GM18508 (cell line): ENCODE results near the gene LTBP2.

Experiments used
- ATAC-seq: cut with Tn5 transposase; IDR thresholded peaks from one replicate; pipeline ENCODE4 v1.9.1; 2021; ENCODE audit warnings: moderate number of reproducible peaks; ENCODE audit not compliant: insufficient read depth, unreplicated experiment

The LTBP2 gene

DNA sequence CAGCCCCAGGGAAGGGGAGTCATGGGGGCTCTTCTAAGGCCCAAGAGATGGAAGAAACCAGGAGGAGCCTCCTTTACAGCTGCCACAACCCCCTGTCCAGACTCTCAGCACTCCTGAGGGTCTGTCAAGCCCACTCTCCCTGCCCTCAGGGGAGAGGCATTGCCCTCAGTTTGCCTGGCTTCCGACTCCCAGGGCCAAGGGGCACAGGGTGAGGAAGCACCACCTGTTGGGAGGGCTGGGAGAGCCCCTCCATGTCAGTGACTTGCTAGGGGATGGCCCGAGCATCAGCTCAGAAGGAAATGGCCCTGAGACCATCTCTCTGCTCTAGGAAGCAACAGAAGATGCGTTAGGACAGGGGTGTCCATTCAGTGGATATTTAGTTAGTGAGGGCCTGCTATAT lies 36.1 kb downstream of the LTBP2 start:
- ATAC-seq = no peak

DNA sequence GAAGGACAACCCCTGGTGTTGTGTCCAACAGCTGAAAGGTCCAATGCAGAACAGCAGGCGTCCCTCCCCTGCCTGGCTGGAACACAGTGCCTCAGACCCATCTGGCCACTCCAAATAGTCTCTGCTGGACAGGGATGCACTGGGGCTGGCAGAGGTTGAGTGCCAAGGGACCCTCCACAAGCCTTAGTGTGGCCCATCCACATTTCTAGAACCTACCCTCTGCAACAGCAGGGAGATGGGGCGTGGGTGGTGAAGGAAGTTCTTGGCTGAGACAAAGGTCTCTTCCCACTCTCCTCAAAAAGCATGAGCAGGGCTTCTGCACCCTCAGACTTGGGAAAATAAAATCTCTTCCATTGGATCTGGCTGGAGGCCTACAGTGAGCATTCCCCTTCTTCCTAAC lies 36.5 kb downstream of the LTBP2 start:
- ATAC-seq = no peak

DNA sequence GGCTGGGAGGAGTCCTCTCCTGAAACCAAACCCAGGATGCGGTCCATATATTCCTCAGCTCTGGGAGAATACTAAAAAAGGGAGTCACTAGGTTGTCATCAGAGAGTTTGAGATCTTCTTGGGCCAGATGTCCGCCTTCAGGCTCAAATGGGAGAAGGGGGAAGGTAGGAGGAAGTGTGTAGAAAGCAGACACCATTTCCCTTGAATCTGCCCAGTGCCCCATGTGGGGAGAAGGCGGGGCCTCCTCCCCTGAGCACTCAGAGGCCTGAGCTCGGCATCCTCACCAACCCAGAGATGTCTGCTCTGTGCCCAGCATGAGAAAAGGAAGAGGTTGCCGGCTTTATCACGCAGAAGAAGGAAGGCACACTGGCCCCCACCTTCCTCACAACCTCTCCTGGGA lies 37.3 kb downstream of the LTBP2 start:
- ATAC-seq = no peak

DNA sequence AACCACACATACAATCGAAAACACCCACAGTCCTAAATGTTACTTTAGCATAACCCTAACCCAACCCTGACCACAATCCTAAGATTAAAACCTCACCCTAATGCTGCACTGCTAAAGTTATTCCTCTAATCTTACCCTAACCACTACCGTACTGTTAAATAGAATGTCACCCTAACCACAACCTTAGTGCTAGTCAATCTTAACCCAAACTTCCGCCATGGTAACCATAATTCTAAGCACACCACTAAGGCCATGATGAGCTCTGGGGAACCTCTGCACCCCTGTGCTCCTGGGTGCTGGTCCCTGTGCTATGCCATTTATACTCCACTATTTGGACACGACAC lies 38.0 kb downstream of the LTBP2 start:
- ATAC-seq = no peak

DNA sequence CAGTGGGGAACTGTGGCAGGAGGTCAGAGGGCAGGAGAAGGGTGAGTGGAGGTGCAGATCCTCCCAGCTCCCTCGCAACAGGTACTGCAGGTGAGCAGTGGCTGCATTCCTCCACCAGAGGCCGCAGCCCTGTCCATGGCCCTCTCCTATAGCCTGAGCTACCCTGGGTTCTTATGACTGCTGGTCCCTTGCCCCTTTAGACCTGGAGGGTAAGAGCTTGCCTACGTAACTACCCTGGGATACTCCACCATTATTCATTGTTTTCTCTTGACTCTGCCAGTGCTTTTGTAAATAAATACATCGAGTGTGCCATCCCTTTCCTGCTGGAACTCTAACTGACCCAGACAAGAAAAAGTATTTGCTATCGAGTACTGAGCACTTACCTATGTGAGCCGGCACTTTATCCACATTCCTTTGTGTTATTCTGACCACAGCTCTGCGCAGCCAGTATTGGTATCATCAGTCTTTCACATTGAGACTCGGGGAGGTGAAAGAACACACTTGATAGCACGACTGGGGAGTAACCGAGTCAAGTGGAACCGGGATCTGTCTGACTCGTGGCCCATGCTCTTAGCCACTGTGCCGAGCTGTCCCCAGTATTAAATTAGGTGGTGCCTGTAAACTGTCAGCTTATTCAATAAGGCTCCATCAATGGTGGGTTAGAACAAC lies 38.5 kb downstream of the LTBP2 start:
- no peak for ATAC-seq

DNA sequence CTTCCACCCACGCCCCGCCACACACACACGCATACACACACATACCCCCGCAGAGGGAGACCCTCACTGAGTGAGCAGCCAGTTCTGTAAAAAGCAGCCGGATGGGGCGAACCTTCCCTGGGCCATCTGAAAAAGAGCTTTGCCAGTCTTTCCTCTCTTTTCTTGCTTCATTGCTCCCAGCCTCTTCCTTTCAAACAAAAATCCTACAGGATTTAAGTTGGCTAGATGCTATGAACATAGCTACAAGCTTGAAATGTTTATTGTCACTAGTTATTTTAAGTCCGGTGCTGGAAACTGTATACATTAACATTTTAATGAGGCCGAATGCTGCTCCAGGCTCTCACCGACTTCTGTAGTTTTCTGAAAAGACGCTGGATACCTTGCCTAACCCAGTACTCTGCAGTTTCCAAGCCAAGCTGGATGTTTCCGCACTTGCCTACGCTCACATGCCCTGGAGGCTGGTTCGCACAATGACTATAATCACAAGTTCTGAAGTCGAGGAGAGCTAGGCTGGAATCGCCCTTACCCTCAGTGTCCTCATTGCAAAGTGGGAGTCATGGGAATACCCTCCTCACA lies 39.2 kb downstream of the LTBP2 start:
- ATAC-seq = no peak

DNA sequence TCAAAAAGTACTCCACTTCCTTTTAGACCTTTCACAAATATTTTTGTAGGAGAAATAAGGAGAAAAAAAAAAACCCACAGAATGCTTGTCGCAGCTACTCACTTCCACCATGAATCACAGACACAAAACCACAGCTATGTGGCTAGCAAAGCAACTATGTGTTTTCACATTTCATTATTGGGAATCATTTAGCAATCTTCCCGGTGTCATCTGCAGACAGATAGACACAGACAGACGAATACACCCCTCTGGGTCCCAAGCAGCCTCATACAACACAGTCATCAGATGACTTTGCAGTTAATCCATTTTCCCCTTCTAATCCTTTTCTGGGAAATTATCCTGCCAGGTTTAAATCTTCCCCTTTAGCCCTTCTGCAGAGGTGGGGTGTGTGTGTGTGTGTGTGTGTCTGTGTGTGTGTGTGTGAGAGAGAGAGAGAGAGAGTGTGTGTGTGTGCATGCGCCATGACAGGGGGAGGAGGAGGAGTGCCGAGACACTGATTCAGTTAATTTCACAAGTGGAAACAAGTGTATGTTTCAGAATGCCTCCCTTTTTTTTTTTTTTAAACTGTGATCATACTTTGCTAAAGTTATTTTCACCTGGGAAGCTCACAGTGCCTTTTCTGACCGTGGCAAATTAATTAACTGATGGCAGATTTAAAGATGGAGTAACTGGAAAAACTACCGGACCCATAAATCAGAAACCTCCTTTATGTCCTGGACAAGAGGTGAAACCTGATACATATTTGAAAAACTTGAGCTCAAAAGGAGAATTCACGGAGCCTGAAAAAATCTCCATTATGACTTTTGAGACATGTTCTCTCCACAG lies 39.9 kb downstream of the LTBP2 start:
- ATAC-seq = no peak

DNA sequence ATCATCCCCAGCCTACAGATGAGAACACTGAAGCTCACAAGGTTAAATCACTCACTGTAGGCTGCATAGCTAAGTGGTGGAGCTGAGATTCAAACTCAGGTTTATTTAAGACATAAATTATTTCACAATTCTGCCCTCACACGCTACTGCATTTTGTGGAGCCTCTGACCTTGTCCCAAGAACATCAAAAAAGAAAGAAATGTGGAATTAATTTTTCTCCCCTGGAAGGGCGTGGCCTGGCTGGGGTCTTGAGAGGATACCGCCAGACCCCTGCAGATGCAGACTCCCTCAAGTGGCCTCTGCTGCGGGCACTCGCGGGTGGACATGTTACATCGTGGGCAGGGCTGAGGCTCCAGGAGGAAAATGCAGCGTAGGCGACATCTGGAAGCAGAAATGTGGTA lies 40.6 kb downstream of the LTBP2 start:
- no peak for ATAC-seq

DNA sequence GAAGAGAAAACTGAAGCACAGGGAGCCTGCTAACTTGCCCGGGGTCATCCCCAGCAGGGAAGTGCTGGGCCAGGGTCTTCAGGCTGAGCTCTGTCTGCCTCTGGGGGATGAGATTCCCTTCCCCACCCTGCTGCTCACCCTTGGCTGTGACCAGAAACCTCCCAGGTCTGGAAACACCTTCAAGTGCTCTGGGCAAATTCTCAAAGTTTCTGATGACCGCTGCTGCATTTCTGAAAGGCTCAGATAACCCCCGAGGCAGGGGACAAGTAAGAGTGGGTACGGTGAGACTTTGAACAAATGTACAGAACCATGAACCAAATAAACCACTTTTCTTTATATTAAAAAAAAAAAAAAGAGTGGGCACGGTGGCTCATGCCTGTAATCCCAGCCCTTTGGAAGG lies 41.3 kb downstream of the LTBP2 start:
- ATAC-seq = no peak

DNA sequence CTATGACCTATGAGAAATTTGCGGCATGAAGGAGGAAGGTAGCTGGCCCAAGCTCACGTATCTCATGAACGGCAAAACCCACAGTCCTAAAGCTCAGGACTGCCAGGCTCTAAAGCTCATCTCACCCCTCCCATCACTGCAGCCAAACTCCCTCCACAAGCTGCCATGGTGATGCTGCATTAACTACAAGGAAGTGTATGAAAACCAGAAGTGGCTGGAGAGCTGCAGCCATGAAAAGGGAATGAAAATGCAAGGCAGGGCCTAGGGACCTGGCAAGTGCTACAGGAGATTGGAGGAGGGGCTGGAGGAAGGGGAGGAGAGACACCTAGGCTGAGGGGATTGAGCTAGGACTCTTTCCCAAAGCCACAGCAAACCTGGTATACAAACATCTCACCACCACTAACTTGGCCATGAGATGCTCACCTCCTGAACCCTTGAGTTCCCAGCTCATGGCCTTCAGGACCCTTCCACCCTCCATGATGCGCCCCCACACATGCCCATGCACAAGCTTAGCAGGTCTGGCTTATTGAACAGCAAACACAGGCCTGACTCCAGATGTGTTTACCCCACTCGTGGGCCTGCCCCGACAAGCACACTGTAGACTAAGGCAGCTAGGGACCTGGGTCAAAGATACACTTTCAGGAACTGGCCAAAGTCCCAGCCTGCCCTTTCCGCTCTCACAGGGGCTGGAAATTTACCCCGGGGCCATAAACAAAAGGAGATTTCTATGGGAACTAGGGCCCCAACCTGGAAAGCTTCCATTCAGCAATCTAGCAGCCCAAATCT lies 42.0 kb downstream of the LTBP2 start:
- ATAC-seq = no peak

DNA sequence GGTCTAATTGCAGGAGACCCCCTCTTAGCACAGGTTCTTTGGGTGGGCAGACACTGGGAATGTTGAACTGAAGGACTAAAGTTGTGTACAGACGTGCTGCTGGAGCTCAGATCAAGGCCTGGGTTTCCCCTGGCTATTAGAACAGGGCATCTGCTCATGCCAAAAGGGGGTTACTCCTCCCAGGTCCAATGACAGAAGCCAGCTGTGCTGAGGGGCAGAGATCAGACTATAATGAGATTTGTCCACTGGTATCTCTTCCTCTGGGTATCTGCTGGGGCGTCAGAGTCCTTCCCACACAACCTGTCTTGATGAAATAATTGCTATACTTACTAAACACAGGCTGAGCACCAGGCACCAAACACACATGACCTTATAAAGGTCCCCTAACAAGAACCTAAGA lies 42.6 kb downstream of the LTBP2 start:
- no peak for ATAC-seq

DNA sequence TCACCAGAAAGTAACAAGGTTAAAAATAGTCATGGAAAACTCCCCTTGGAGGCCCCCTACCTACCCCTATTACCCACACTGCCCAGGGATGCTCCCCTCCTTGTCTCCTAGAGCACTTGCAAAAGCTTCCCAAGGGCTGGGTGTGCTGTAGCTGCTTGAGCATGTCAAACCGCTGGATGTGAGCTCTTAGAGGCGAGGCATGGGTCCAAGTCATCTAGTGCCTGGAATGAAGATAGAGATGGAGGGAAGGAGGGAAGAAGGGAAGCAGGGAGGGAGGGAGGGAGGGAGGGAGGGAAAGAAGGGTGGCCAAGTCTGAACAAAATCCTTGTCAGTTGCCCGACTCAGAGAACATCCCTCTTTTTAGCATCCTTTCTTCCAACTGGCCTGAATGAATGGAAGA lies 43.1 kb downstream of the LTBP2 start:
- no peak for ATAC-seq

DNA sequence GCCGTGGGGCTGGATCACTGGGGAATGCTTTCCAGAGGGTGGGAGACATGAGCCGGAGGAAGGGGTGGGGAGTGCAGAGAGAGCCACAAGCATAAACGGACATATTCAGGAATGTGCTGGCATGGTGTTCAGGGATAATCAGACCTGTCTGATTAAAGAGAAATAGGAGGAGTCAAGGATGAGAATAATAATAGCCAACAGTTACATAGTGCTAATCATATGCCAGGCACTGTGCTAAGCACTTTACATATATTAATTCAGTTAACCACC lies 43.7 kb downstream of the LTBP2 start:
- ATAC-seq = no peak

DNA sequence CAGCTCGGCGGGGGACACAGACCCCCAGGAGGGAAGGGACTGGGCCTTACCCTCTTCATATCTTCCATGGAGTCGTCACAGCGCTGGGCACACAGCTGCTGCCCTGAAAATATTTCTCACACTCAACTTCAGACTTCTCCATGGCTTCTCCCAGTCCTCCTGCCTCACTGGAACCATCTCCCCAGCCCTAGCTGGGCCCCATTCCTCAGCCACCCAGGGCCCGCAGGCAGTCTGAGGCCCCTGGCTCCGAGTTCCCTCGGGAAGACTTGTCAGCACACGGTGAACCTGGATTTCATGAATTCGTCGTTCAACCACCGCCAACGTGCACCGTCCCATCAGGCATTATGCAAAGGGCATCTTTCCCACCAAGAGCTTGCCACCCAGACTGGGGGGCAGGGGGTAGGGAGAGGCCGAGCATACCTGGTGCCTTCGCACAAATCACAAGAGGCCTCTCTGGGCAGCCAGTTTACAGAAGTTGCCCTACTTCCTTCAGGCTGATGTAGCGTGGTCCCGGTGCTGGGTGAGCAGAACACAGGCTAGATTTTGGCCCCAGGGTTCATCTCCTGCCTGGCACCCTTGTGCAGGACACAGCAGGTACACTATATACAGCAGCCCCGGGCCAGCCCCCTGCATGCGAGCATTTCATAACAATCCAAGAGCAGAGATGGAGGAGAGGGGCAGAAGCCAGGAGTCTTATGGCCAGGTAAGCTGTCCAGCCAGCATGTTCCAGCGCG lies 44.2 kb downstream of the LTBP2 start:
- no peak for ATAC-seq

DNA sequence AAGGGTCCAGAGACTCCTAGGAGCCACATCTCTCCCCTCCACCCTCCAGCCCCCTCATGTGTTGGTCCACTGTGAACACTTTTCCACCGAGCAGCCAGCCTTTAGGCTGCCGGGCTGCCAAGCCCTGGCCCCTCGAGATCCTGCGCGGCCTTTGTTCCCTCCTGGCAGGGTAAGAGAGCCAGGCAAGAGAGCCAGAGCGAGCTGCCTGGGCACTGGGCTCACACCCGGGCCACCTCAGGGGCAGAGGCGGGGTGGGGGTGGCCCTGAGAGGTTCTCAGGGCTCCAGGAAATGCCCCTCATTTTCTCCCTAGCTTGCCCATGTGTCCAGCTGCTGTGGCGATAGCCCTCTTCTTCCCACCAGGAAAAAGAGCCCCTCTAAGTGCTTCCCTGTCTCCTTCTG lies 44.8 kb downstream of the LTBP2 start:
- no peak for ATAC-seq

DNA sequence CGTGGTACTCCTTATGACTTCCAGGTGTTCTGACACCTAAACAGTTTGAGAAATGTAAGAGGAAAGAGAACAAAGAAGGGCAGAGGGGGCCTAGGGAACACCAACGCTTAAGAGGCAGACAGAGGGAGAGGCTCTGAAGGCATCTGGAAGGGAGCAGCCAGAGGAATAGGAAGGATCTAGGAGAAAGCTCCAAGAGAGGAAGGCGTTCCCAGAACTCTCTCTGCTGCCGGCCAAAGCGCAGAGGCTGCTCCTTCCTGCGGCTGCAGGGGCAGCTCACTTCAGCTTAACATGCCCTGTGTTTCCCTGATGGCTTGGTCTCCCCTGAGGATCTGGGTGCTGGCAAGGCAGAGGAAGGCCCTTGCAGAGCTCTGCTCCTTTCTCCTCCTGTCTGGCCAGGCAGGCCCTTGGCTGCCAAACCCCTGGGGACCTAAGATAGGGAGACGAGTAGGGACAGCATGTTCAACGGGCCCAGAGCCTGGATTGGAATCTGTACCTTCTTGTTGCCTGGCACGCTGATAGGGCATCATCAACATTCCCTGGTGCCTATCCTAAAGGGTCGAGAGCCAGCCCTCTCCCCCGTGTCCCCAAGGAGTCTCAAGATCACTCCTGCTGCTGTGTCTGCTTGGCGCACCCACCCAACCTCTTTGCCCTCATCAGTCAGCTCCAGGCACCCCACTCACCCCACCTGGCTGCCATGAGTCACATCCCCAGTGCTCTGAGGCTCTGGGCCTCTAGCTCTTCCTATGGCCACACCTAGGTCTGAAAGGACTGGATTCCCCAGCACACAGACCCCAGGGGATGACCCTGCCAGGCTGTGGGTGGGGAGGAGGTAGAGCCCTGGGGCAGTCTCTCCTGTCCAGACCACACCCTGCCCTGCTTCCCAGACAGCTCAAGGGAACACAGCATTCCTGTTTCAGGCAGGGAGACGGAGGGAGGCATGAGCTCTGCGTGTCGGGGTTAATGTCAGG lies 45.6 kb downstream of the LTBP2 start:
- ATAC-seq = no peak

DNA sequence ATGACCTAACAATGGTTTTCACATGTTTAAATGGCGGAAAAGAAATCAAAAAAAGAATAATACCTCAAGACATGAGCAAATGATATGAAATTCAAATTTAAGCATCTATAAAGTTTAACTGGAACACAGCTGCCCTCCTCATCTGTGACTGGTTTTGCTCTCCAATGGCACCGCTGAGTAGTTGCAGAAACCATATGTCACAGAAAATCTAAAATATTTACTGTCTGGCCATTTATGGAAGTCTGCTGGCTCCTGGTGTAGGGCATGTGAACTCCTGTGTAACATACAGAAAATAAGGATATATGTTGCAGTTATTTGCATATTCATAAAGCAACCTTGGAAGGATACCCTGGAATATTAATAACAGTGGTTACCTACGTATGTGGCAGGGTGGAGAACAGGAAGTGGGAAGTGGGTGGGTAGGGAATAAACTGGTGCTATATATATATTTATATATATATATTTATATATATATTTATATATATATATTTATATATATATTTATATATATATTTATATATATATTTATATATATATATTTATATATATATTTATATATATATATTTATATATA lies 48.4 kb downstream of the LTBP2 start:
- ATAC-seq = no peak

DNA sequence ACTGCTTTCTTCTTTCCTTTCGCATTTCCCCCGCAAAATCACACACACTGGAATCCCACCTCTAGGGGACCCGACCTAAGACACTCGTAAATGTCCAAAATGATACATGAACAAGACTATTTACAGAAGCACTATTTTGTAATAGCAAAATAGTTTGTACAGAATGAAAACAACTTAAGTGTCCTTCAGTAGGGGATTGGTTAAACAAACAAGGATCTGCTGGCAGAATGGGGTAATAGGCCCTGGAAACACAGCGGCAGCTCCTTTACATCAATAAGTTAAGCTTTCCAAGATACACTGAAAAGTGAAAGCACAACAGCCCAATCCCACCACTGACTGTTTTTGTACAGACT lies 48.8 kb downstream of the LTBP2 start:
- ATAC-seq = no peak

DNA sequence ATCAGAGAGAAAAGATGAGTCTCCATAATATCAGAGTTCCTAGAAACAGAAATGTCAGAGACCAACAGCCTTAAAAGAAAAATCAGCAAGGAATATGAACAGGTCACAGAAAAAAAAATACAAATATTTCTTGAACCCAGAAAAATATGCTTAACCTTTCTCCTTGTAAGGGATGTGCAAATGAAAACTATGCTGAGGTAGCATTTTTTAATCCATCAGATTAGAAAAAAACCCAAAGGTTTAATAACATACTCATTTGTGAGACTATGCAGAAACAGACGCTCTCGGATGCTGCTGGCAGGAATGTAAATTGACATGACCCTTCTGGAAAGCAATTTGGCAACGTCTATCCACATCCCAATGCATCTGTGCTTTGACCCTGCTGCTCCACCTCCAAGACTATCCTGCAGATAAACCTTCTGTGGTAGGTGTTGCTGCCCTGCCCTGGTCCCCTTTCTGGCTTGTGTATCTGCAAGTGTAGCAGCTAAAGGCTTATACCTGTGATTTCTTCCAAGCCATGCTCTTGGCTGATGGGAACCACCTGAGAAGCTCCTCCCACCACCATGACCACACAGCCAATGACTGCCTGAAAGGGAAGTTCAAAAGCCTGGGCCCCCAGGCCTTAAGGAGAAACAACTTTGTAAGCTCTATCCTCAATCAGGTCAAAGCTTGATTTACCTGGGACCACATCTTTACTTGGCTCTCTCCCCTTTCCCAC lies 49.4 kb downstream of the LTBP2 start:
- ATAC-seq = no peak
